ENCODE data around the gene KIAA0513.
A peak's percentile ranks its signal among the peaks of the same experiment; 100 is the strongest.
"Not testable (repeated sequence)": the region's sequence is repeated elsewhere in the genome, so short reads cannot be mapped to it uniquely, and the experiment has no call there.

The KIAA0513 gene

GRCh38 chr16:85028685-85029407, 1.3 kb downstream of the KIAA0513 start:
- Histone ChIP-seq H3K27ac (no peak overlapping the region), H3K4me3 (ENCODE audit: low read depth, low read length) (peak overlapping the region; percentile 10), H3K27me3 (replicated peaks) (no peaks in the 10 kb centered on the region), H3K36me3 (replicated peaks) (no peaks in the 10 kb centered on the region)
- in situ Hi-C loops (cut with HindIII; ENCODE audit: low pct_ligation_motif_present, low sequenced_read_pairs), result no loop called here
- TF ChIP-seq CTCF (IDR thresholded peaks at IDR 0.05; ENCODE audit: low read depth, low read length, missing control alignments), result no peak
- DNase-seq, result no peak

GRCh38 chr16:85029408-85029784, 1.8 kb downstream of the KIAA0513 start:
- Histone ChIP-seq H3K36me3 (replicated peaks) (no peaks in the 10 kb centered on the region), H3K27ac (no peak overlapping the region), H3K27me3 (replicated peaks) (no peaks in the 10 kb centered on the region), H3K4me3 (ENCODE audit: low read depth, low read length) (no peak overlapping the region)
- in situ Hi-C loops (cut with HindIII; ENCODE audit: low pct_ligation_motif_present, low sequenced_read_pairs), result no loop called here
- peak; percentile 10 for TF ChIP-seq CTCF (IDR thresholded peaks at IDR 0.05; ENCODE audit: low read depth, low read length, missing control alignments)
- no peak for DNase-seq

- Histone ChIP-seq H3K4me3 (ENCODE audit: low read depth, low read length) (no peak overlapping the region), H3K27ac (no peak overlapping the region), H3K27me3 (replicated peaks) (no peaks in the 10 kb centered on the region), H3K36me3 (replicated peaks) (no peaks in the 10 kb centered on the region)
- in situ Hi-C loops (cut with HindIII; ENCODE audit: low pct_ligation_motif_present, low sequenced_read_pairs), result no loop called here
- no peak for TF ChIP-seq CTCF (IDR thresholded peaks at IDR 0.05; ENCODE audit: low read depth, low read length, missing control alignments)
- DNase-seq, result no peak
These were observed 2.4 kb downstream of the KIAA0513 start for GRCh38 chr16:85029981-85030401.

GRCh38 chr16:85031451-85031850, 3.9 kb downstream of the KIAA0513 start:
- DNase-seq, result no peak
- in situ Hi-C loops (cut with HindIII; ENCODE audit: low pct_ligation_motif_present, low sequenced_read_pairs), result no loop called here
- TF ChIP-seq CTCF (IDR thresholded peaks at IDR 0.05; ENCODE audit: low read depth, low read length, missing control alignments), result no peak
- H3K27ac ChIP-seq, result no peak overlapping the region
- H3K36me3 ChIP-seq (replicated peaks), result no peaks in the 10 kb centered on the region
- no peaks in the 10 kb centered on the region for H3K27me3 ChIP-seq (replicated peaks)
- no peak overlapping the region for H3K4me3 ChIP-seq (ENCODE audit: low read depth, low read length)

- H3K4me3 ChIP-seq (ENCODE audit: low read depth, low read length); in situ Hi-C loops (cut with HindIII; ENCODE audit: low pct_ligation_motif_present, low sequenced_read_pairs); H3K36me3 ChIP-seq (replicated peaks); H3K27ac ChIP-seq; DNase-seq; H3K27me3 ChIP-seq (replicated peaks): not testable (repeated sequence)
These were observed 4.6 kb downstream of the KIAA0513 start for GRCh38 chr16:85032187-85032586.

GRCh38 chr16:85033171-85033570, 5.6 kb downstream of the KIAA0513 start:
- Histone ChIP-seq H3K4me3 (ENCODE audit: low read depth, low read length) (no peak overlapping the region), H3K36me3 (replicated peaks) (no peaks in the 10 kb centered on the region), H3K27me3 (replicated peaks) (no peaks in the 10 kb centered on the region), H3K27ac (no peak overlapping the region)
- no peak for DNase-seq
- in situ Hi-C loops (cut with HindIII; ENCODE audit: low pct_ligation_motif_present, low sequenced_read_pairs), result no loop called here
- no peak for TF ChIP-seq CTCF (IDR thresholded peaks at IDR 0.05; ENCODE audit: low read depth, low read length, missing control alignments)
